Measurements from ENCODE around the gene AMFR. TPM values are rescaled to one million over a fixed set of nuclear protein-coding genes. Genes with fewer than 3 reads are reported as not detected.

AMFR gene
- total RNA-seq, 1 donor from 2014 or later: 66.4 TPM

DNA sequence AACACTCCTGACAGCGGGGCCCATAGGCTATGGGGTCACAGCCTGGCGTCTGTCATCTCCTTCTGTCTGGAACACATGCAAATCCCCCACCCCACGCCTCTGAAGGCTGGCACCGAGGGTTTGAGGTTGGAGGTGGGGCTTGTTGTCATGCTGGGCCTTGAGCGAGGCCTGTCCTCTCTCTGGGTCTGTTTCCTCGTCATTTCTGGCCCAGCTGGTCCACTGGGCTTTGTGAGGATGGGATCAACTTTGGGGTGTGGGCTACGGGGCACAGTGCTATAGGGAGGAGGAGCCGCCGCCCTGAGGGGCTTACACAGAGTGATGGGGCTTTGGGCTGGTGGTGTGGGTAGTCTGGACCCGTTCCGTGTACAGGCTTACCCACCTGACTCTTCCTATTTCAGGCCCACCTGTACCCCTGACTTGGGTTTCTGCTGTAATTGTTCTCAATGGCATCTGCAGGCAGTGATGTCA lies 87.5 kb downstream of the AMFR start:
- Mint-ChIP-seq H3K27me3 (ENCODE audit: low read depth) (no peaks in the 10 kb centered on the region), H3K4me1 (no peaks in the 10 kb centered on the region), H3K9me3 (no peaks in the 10 kb centered on the region), H3K27ac (ENCODE audit: unreplicated experiment) (peak overlapping the region; percentile 12), H3K4me3 (no peak overlapping the region), H3K36me3 (ENCODE audit: low read depth) (no peaks in the 10 kb centered on the region)
- no peak for DNase-seq (ENCODE audit: low read depth, low spot score)
- TF ChIP-seq, protein P1, sequence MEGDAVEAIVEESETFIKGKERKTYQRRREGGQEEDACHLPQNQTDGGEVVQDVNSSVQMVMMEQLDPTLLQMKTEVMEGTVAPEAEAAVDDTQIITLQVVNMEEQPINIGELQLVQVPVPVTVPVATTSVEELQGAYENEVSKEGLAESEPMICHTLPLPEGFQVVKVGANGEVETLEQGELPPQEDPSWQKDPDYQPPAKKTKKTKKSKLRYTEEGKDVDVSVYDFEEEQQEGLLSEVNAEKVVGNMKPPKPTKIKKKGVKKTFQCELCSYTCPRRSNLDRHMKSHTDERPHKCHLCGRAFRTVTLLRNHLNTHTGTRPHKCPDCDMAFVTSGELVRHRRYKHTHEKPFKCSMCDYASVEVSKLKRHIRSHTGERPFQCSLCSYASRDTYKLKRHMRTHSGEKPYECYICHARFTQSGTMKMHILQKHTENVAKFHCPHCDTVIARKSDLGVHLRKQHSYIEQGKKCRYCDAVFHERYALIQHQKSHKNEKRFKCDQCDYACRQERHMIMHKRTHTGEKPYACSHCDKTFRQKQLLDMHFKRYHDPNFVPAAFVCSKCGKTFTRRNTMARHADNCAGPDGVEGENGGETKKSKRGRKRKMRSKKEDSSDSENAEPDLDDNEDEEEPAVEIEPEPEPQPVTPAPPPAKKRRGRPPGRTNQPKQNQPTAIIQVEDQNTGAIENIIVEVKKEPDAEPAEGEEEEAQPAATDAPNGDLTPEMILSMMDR (conservative IDR thresholded peaks at IDR 0.05): no peak

DNA sequence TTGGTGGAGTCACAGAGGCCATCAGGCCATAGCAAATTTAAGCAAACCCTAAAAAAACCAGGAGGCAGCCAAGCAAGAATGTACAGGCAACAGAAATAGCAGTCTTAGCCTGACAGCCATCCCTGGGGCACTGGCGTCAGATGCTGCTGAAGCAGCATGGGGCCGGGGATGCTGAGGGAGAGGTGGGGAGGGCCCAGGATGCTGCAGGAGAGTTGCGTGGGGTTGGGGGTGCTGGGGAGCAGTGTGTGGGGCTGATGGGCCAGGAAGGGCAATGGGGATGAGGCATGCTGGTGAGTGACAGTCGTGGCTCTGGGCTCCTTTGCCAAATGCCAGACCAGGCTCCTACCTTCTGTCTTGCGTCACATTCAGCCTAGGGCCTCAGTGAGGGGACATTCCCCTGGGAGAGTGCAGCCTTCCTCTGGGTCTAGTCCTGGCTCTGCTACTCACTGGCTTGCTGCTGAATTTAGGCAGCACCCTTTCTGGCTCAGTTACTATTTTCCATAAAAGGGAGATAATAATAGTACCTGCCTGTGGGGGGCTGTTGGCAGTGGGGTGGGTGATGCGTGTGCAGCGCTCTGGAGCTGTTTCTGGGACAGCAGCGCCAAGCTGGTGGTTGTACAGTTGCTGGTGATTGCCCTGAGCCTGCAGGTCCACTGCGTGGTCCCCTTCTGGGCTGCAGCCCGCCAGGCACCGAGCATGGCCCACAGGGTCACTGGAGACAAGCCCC lies 88.1 kb downstream of the AMFR start:
- DNase-seq (ENCODE audit: low read depth, low spot score): no peak
- TF ChIP-seq, protein P1 (conservative IDR thresholded peaks at IDR 0.05): no peak
- Mint-ChIP-seq H3K36me3 (ENCODE audit: low read depth) (no peaks in the 10 kb centered on the region), H3K27me3 (ENCODE audit: low read depth) (no peaks in the 10 kb centered on the region), H3K4me1 (no peaks in the 10 kb centered on the region), H3K27ac (ENCODE audit: unreplicated experiment) (no peak overlapping the region), H3K4me3 (no peak overlapping the region), H3K9me3 (no peaks in the 10 kb centered on the region)

DNA sequence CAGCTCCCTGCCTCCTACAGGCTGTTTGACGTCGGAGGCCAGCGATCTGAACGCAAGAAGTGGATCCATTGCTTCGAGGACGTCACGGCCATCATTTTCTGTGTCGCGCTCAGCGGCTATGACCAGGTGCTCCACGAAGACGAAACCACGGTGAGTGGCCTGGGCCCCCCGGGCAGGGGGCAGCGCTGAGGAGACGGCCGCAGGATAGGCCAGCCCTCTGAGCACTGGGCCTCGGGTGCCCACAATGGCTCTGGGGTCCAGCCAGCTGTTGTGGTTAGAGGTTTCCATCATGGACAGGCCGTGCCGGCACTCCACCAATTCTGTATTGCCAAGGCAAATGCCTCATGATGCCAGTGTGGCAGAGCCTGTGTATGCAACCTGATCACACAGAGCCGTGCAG lies 88.6 kb downstream of the AMFR start:
- Mint-ChIP-seq H3K27ac (ENCODE audit: unreplicated experiment) (no peak overlapping the region), H3K36me3 (ENCODE audit: low read depth) (no peaks in the 10 kb centered on the region), H3K9me3 (no peaks in the 10 kb centered on the region), H3K4me1 (no peaks in the 10 kb centered on the region), H3K27me3 (ENCODE audit: low read depth) (no peaks in the 10 kb centered on the region), H3K4me3 (no peak overlapping the region)
- DNase-seq (ENCODE audit: low read depth, low spot score): no peak
- TF ChIP-seq, protein P1 (conservative IDR thresholded peaks at IDR 0.05): no peak

DNA sequence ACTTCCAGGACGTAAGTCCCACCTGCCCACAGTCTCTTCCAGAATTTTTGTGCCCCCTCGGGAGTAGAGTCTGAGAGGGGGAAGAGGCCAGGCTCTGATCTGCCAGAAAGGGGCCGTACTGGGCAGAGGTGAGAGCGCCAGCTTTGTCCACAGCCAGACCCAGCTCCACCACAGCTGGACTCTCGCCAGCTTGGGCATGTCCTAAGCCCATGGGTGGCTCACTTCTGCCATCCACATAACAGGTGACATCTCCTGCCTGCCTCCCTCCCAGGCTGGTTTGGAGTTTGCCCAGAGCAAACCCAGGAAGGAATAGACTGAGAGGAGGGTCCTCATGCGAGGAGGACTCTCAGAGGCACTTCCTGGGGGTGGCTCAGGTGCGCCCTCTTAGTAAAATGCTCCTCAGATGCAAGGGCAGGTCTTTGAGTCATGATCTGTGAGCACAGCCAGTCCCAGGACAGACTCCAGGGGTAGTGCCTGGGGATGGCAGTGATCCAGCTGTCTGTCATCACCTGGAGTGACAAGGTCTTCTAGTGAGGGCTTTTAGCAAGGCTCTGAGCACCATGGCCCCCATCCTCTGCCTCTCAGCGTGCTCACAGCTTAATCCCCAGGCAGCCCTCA lies 89.2 kb downstream of the AMFR start:
- TF ChIP-seq, protein P1 (conservative IDR thresholded peaks at IDR 0.05): no peak
- DNase-seq (ENCODE audit: low read depth, low spot score): no peak
- H3K27ac Mint-ChIP-seq (ENCODE audit: unreplicated experiment): no peak overlapping the region
- H3K4me3 Mint-ChIP-seq: no peak overlapping the region
- H3K27me3 Mint-ChIP-seq (ENCODE audit: low read depth): no peaks in the 10 kb centered on the region
- H3K4me1 Mint-ChIP-seq: no peaks in the 10 kb centered on the region
- H3K36me3 Mint-ChIP-seq (ENCODE audit: low read depth): no peaks in the 10 kb centered on the region
- no peaks in the 10 kb centered on the region for H3K9me3 Mint-ChIP-seq

DNA sequence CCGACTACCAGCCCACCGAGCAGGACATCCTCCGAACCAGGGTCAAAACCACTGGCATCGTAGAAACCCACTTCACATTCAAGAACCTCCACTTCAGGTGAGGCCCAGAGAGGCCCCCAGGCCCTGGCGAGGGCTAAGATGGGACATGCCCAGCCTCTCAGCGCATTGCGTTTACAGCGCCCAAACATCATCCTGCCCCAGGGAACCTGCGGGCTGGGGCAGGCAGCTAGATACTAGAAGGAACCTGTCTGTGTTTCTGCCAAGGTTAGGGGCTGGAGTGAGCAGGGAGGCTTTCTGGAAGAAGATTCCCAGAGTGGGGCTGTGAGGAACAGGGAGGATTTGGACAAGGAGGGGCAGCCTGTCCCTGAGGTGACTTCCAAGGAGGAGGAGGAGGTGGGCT lies 90.6 kb downstream of the AMFR start:
- H3K36me3 Mint-ChIP-seq (ENCODE audit: low read depth): no peaks in the 10 kb centered on the region
- H3K4me1 Mint-ChIP-seq: no peaks in the 10 kb centered on the region
- TF ChIP-seq, protein P1 (conservative IDR thresholded peaks at IDR 0.05): no peak
- no peaks in the 10 kb centered on the region for H3K27me3 Mint-ChIP-seq (ENCODE audit: low read depth)
- H3K4me3 Mint-ChIP-seq: no peak overlapping the region
- H3K9me3 Mint-ChIP-seq: no peaks in the 10 kb centered on the region
- H3K27ac Mint-ChIP-seq (ENCODE audit: unreplicated experiment): no peak overlapping the region
- DNase-seq (ENCODE audit: low read depth, low spot score): no peak
